ENCODE measurements around the gene ARSG. TPM values are rescaled to one million over a fixed set of nuclear protein-coding genes. Genes with fewer than 3 reads are reported as not detected.

The ARSG gene
- total and polyA plus RNA-seq, 9 of the 15 experiments (the other 6 are each of a cell fraction or from before 2014, with no cell fraction given) = 1.0 to 5.6 (median 1.8) TPM

- H2AFZ ChIP-seq (ENCODE audit: low read depth, low read length) = no peak overlapping the region
- no peaks in the 10 kb centered on the region for H3K36me3 ChIP-seq (ENCODE audit: control insufficient read depth, insufficient read depth, low read length)
- intact Hi-C loops (cut with micrococcal nuclease) = no loop called here
- DNase-seq (ENCODE audit: extremely low read depth in 1 of 4, low spot score in 3 of 4) = no peak
- 2% methylated on average over 5 of the region's 5 CpGs for WGBS (ENCODE audit: insufficient coverage, low coverage, missing lambda C conversion rate)
- no peaks in the 10 kb centered on the region; a peak in 1 of 5 replicates for H3K4me1 ChIP-seq (replicated peaks in 1 of 2; ENCODE audit: control insufficient read depth in 2 of 2, insufficient read depth in 2 of 2, low read length in 2 of 2)
- ATAC-seq = no peak
- peaks cover 37 to 56% of the 10 kb centered on the region in 2 experiments; a peak in 4 of 5 replicates for H3K27me3 ChIP-seq (ENCODE audit: control insufficient read depth in 2 of 2, insufficient read depth in 2 of 2, low read length in 2 of 2)
- H3K9ac ChIP-seq (ENCODE audit: insufficient read depth in 1 of 2, low read depth in 2 of 2, low read length in 2 of 2) = no peak overlapping the region
- ChIA-PET CTCF (ENCODE audit: low intra/inter-chr PET ratio) (no interaction called here), POLR2A (no interaction called here)
- no peaks in the 10 kb centered on the region for H3K9me3 ChIP-seq (replicated peaks; ENCODE audit: control insufficient read depth, insufficient read depth, low read depth, low read length)
- FAIRE-seq = no peak
- no peak overlapping the region for H3K4me2 ChIP-seq (ENCODE audit: insufficient read depth, low read length)
- no peak overlapping the region for H3K27ac ChIP-seq (ENCODE audit: extremely low read depth, low read depth, low read length)
- H4K20me1 ChIP-seq (replicated peaks; ENCODE audit: control insufficient read depth, insufficient read depth, low read length) = no peaks in the 10 kb centered on the region
- H3K4me3 ChIP-seq = no peak overlapping the region
- BruUV-seq (replicated peaks) = no TSS peak
- in situ Hi-C loops (cut with MboI) = no loop called here
- H3K79me2 ChIP-seq (ENCODE audit: control insufficient read depth, insufficient read depth, low read length) = no peaks in the 10 kb centered on the region
- H3K9me1 ChIP-seq (ENCODE audit: control insufficient read depth, insufficient read depth, low read length) = no peaks in the 10 kb centered on the region
- no peak for TF ChIP-seq RAD21 (CRISPR knock-in tag; conservative IDR thresholded peaks at IDR 0.05 in 1 of 2, IDR thresholded peaks at IDR 0.05 in 1 of 2)
- no peak for TF ChIP-seq ZNF668 (CRISPR knock-in tag; IDR thresholded peaks at IDR 0.05)
- TF ChIP-seq ZNF354B (CRISPR knock-in tag; IDR thresholded peaks at IDR 0.05) = no peak
- TF ChIP-seq, protein P1, sequence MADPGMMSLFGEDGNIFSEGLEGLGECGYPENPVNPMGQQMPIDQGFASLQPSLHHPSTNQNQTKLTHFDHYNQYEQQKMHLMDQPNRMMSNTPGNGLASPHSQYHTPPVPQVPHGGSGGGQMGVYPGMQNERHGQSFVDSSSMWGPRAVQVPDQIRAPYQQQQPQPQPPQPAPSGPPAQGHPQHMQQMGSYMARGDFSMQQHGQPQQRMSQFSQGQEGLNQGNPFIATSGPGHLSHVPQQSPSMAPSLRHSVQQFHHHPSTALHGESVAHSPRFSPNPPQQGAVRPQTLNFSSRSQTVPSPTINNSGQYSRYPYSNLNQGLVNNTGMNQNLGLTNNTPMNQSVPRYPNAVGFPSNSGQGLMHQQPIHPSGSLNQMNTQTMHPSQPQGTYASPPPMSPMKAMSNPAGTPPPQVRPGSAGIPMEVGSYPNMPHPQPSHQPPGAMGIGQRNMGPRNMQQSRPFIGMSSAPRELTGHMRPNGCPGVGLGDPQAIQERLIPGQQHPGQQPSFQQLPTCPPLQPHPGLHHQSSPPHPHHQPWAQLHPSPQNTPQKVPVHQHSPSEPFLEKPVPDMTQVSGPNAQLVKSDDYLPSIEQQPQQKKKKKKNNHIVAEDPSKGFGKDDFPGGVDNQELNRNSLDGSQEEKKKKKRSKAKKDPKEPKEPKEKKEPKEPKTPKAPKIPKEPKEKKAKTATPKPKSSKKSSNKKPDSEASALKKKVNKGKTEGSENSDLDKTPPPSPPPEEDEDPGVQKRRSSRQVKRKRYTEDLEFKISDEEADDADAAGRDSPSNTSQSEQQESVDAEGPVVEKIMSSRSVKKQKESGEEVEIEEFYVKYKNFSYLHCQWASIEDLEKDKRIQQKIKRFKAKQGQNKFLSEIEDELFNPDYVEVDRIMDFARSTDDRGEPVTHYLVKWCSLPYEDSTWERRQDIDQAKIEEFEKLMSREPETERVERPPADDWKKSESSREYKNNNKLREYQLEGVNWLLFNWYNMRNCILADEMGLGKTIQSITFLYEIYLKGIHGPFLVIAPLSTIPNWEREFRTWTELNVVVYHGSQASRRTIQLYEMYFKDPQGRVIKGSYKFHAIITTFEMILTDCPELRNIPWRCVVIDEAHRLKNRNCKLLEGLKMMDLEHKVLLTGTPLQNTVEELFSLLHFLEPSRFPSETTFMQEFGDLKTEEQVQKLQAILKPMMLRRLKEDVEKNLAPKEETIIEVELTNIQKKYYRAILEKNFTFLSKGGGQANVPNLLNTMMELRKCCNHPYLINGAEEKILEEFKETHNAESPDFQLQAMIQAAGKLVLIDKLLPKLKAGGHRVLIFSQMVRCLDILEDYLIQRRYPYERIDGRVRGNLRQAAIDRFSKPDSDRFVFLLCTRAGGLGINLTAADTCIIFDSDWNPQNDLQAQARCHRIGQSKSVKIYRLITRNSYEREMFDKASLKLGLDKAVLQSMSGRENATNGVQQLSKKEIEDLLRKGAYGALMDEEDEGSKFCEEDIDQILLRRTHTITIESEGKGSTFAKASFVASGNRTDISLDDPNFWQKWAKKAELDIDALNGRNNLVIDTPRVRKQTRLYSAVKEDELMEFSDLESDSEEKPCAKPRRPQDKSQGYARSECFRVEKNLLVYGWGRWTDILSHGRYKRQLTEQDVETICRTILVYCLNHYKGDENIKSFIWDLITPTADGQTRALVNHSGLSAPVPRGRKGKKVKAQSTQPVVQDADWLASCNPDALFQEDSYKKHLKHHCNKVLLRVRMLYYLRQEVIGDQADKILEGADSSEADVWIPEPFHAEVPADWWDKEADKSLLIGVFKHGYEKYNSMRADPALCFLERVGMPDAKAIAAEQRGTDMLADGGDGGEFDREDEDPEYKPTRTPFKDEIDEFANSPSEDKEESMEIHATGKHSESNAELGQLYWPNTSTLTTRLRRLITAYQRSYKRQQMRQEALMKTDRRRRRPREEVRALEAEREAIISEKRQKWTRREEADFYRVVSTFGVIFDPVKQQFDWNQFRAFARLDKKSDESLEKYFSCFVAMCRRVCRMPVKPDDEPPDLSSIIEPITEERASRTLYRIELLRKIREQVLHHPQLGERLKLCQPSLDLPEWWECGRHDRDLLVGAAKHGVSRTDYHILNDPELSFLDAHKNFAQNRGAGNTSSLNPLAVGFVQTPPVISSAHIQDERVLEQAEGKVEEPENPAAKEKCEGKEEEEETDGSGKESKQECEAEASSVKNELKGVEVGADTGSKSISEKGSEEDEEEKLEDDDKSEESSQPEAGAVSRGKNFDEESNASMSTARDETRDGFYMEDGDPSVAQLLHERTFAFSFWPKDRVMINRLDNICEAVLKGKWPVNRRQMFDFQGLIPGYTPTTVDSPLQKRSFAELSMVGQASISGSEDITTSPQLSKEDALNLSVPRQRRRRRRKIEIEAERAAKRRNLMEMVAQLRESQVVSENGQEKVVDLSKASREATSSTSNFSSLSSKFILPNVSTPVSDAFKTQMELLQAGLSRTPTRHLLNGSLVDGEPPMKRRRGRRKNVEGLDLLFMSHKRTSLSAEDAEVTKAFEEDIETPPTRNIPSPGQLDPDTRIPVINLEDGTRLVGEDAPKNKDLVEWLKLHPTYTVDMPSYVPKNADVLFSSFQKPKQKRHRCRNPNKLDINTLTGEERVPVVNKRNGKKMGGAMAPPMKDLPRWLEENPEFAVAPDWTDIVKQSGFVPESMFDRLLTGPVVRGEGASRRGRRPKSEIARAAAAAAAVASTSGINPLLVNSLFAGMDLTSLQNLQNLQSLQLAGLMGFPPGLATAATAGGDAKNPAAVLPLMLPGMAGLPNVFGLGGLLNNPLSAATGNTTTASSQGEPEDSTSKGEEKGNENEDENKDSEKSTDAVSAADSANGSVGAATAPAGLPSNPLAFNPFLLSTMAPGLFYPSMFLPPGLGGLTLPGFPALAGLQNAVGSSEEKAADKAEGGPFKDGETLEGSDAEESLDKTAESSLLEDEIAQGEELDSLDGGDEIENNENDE (IDR thresholded peaks at IDR 0.05; ENCODE audit: low read depth, low read length) = no peak
- TF ChIP-seq ZNF717 (CRISPR knock-in tag; IDR thresholded peaks at IDR 0.05) = no peak
- no peak for TF ChIP-seq ZBTB5 (IDR thresholded peaks at IDR 0.05)
- no peak for TF ChIP-seq ETV6 (IDR thresholded peaks at IDR 0.05; ENCODE audit: borderline replicate concordance in 1 of 2, low read depth in 2 of 2, low read length in 1 of 2)
- TF ChIP-seq ETV6 (CRISPR knock-in tag; IDR thresholded peaks at IDR 0.05; ENCODE audit: borderline replicate concordance) = no peak
- no peak for TF ChIP-seq HNRNPL (IDR thresholded peaks at IDR 0.05; ENCODE audit: low read depth, low read length)
- no peak for TF ChIP-seq PTBP1 (IDR thresholded peaks at IDR 0.05; ENCODE audit: low read depth, low read length)
Measured at GRCh38 chr17:68341482-68341881, 50.2 kb downstream of the ARSG start.
